GM23338 (cell line): Measurements from ENCODE around the gene LMO7. TPM values are rescaled to one million over a fixed set of nuclear protein-coding genes. Genes with fewer than 3 reads are reported as not detected.

Source experiments
- ATAC-seq: fragments of 200-7000 bp; cut with Tn5 transposase; 3 replicates; pipeline ENCODE4 v1.9.1; 2020
- DNase-seq: peaks from one replicate; pipeline ENCODE4 v3.0.0-alpha.2; 2015; ENCODE audit warnings: low spot score
- H2AFZ ChIP-seq: fragments of 200-600 bp; sonication (generic); 2 replicates; pipeline ENCODE4 v1.8.0; 2016; ENCODE audit warnings: antibody characterized with exemption, mild to moderate bottlenecking, moderate library complexity
- H3F3A ChIP-seq: fragments of 200-600 bp; sonication (generic); replicated peaks from 2 replicates; pipeline ENCODE4 v1.8.0; 2017; ENCODE audit warnings: antibody characterized with exemption, mixed run types, low read depth
- H3K27ac ChIP-seq: fragments of 200-600 bp; sonication (generic); 2 replicates; pipeline ENCODE4 v1.6.1; 2016; ENCODE audit warnings: low read depth
- H3K27me3 ChIP-seq: fragments of 200-600 bp; sonication (generic); 2 replicates; pipeline ENCODE4 v1.8.0; 2016; ENCODE audit warnings: mild to moderate bottlenecking, mixed run types, moderate library complexity; ENCODE audit not compliant: insufficient read depth
- H3K36me3 ChIP-seq: fragments of 200-600 bp; sonication (generic); 2 replicates; pipeline ENCODE4 v1.8.0; 2016; ENCODE audit warnings: mild to moderate bottlenecking; ENCODE audit not compliant: insufficient read depth
- H3K4me1 ChIP-seq: fragments of 200-600 bp; sonication (generic); 2 replicates; pipeline ENCODE4 v1.8.0; 2016; ENCODE audit warnings: mild to moderate bottlenecking, moderate library complexity; ENCODE audit not compliant: insufficient read depth
- H3K4me2 ChIP-seq: fragments of 200-600 bp; sonication (generic); 2 replicates; pipeline ENCODE4 v1.7.1; 2017; ENCODE audit warnings: mixed run types
- H3K4me3 ChIP-seq: fragments of 200-600 bp; sonication (generic); 2 replicates; pipeline ENCODE4 v1.6.1; 2016; ENCODE audit warnings: mixed run types
- H3K79me2 ChIP-seq: fragments of 200-600 bp; sonication (generic); replicated peaks from 2 replicates; pipeline ENCODE4 v1.8.0; 2017; ENCODE audit warnings: mild to moderate bottlenecking; ENCODE audit not compliant: insufficient read depth
- H3K9me2 ChIP-seq: fragments of 200-600 bp; sonication (generic); 2 replicates; pipeline ENCODE4 v1.8.0; 2017; ENCODE audit not compliant: insufficient read depth
- H4K20me1 ChIP-seq: fragments of 200-600 bp; sonication (generic); replicated peaks from 2 replicates; pipeline ENCODE4 v1.8.0; 2017; ENCODE audit warnings: mild to moderate bottlenecking; ENCODE audit not compliant: insufficient read depth
- H3K27ac Mint-ChIP-seq: 2 replicates; pipeline ENCODE4 v1.8.0; 2020; ENCODE audit warnings: inconsistent platforms, mild to moderate bottlenecking, moderate library complexity, mixed read lengths
- H3K27me3 Mint-ChIP-seq: 3 replicates; pipeline ENCODE4 v1.8.0; 2022; ENCODE audit warnings: low read depth, mild to moderate bottlenecking, moderate library complexity, mixed read lengths, inconsistent platforms; ENCODE audit not compliant: insufficient read depth, poor library complexity
- H3K36me3 Mint-ChIP-seq: 3 replicates; pipeline ENCODE4 v1.8.0; 2021; ENCODE audit warnings: low read depth, mild to moderate bottlenecking, inconsistent platforms, moderate library complexity, mixed read lengths
- H3K4me1 Mint-ChIP-seq: 3 replicates; pipeline ENCODE4 v1.8.0; 2020; ENCODE audit warnings: mild to moderate bottlenecking, inconsistent platforms, mixed read lengths
- H3K4me3 Mint-ChIP-seq: 3 replicates; pipeline ENCODE4 v1.8.0; 2021; ENCODE audit warnings: moderate library complexity, mild to moderate bottlenecking, inconsistent platforms, mixed read lengths
- H3K9me3 Mint-ChIP-seq: 3 replicates; pipeline ENCODE4 v1.8.0; 2020; ENCODE audit warnings: moderate library complexity, mild to moderate bottlenecking, inconsistent platforms, mixed read lengths
- ETS1 ChIP-seq: IDR thresholded peaks from 2 replicates; pipeline ENCODE4 v1.6.1; 2016; ENCODE audit warnings: antibody characterized with exemption
- REST ChIP-seq: IDR thresholded peaks from one replicate; pipeline ENCODE4 v1.6.1; 2018; ENCODE audit warnings: antibody characterized with exemption; ENCODE audit not compliant: unreplicated experiment
- ZNF331 ChIP-seq: fragments of 250-450 bp; sonication (Bioruptor Pico); IDR thresholded peaks from 2 replicates; pipeline ENCODE4 v1.5.0; 2020; ENCODE audit warnings: low read depth, mild to moderate bottlenecking, moderate library complexity
- ZNF462 ChIP-seq: fragments of 250-450 bp; sonication (Bioruptor Pico); IDR thresholded peaks from 2 replicates; pipeline ENCODE4 v1.5.0; 2020; ENCODE audit warnings: mild to moderate bottlenecking, moderate library complexity
- polyA plus RNA-seq: library from polyadenylated mRNA; unstranded; fragments of >200 nt; fragmentation: Nextera tagmentation; extraction: Ambion mirVana; gene quantifications from 2 replicates; pipeline ENCODE4 v1.2.1, GENCODE V29; 2016
- total RNA-seq: library from RNA; depleted of rRNA; stranded (reverse); fragments of >200 nt; shearing (Covaris generic); gene quantifications from 2 replicates; pipeline ENCODE4 v1.2.3, GENCODE V29; 2014

Gene LMO7
- total and polyA plus RNA-seq, 2 experiments from 2014 or later, result 22.3 to 26.9 TPM

- Mint-ChIP-seq H3K27ac (no peak overlapping the region), H3K4me3 (no peak overlapping the region)
Measured at GRCh38 chr13:75860935-75861334, 224.8 kb downstream of the LMO7 start.

GRCh38 chr13:75861786-75862185, 225.7 kb downstream of the LMO7 start:
- no peaks in the 10 kb centered on the region for H3K27me3 ChIP-seq
- H3K9me2 ChIP-seq, result no peaks in the 10 kb centered on the region; the same call in none of the 2 replicates
- no peaks in the 10 kb centered on the region; the same call in 2 of the 3 replicates for H3K9me3 Mint-ChIP-seq
- H3K79me2 ChIP-seq, result no peaks in the 10 kb centered on the region
- no peaks in the 10 kb centered on the region for H3K4me1 ChIP-seq
- no peaks in the 10 kb centered on the region for H3K36me3 ChIP-seq
- H2AFZ ChIP-seq, result no peak overlapping the region
- ATAC-seq (no peak), DNase-seq (no peak)
- H3K4me3 ChIP-seq, result no peak overlapping the region
- H3K27ac ChIP-seq, result no peak overlapping the region
- H3K4me3 Mint-ChIP-seq, result no peak overlapping the region
- peak overlapping the region; percentile 60; the same call in 1 of the 2 replicates for H3K27ac Mint-ChIP-seq
- H3K4me2 ChIP-seq, result no peak overlapping the region
- no peaks in the 10 kb centered on the region for H3K36me3 Mint-ChIP-seq
- H3K4me1 Mint-ChIP-seq, result no peaks in the 10 kb centered on the region
- H4K20me1 ChIP-seq, result no peaks in the 10 kb centered on the region
- H3F3A ChIP-seq, result no peaks in the 10 kb centered on the region
- no peaks in the 10 kb centered on the region for H3K27me3 Mint-ChIP-seq
- no peak for TF ChIP-seq ZNF462 (CRISPR knock-in tag)

More at GRCh38 chr13:75860935-75861334, 224.8 kb downstream of the LMO7 start:
- H4K20me1 ChIP-seq, result no peaks in the 10 kb centered on the region
- Mint-ChIP-seq H3K9me3 (no peaks in the 10 kb centered on the region; the same call in 2 of the 3 replicates), H3K27me3 (no peaks in the 10 kb centered on the region), H3K4me1 (no peaks in the 10 kb centered on the region), H3K36me3 (no peaks in the 10 kb centered on the region)
- H3K4me2 ChIP-seq, result no peak overlapping the region
- no peak for ATAC-seq
- H3K9me2 ChIP-seq, result no peaks in the 10 kb centered on the region; the same call in none of the 2 replicates
- no peak overlapping the region for H2AFZ ChIP-seq
- no peaks in the 10 kb centered on the region for H3K79me2 ChIP-seq
- DNase-seq, result no peak
- H3K27ac ChIP-seq, result no peak overlapping the region
- no peak overlapping the region for H3K4me3 ChIP-seq
- no peaks in the 10 kb centered on the region for H3K4me1 ChIP-seq
- H3K36me3 ChIP-seq, result no peaks in the 10 kb centered on the region
- no peaks in the 10 kb centered on the region for H3F3A ChIP-seq
- H3K27me3 ChIP-seq, result no peaks in the 10 kb centered on the region
- TF ChIP-seq ETS1 (no peak), ZNF331 (CRISPR knock-in tag) (no peak), REST (no peak)
